Measurements from ENCODE around the gene MORC3.

DNA sequence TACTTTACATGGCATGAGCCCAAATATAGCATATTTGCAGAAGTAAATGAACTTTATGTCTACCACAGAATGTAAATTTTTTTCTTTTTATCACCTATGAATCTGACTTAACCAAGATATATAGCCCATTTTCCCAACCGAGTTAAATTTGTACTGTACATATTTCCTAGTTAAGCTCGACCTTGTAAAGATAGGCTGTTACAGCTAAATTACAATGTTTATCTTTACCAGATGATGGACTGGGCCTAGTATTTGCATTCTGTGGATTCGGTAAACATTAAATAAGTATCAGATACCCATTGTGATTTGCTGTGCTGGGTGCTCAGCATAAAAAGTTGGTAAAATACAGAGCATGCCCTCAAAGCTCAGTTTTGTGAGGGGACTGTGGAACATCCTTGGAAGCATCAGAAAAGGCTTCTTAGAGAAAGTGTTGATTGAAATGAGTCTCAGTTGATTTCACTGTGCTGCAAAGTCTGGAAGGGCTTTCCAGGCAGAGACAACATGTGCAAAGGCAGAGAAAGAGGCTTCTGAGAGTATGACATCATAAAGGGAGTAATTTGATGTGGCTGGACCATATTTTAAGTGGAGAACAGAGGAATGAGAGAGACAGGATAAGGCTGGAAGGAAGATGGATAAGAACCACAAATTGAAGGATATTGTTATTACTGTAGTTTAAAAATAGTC lies 27.4 kb downstream of the MORC3 start:
- no peak for TF ChIP-seq EZH2 (IDR thresholded peaks at IDR 0.05; ENCODE audit: low read depth)
- no peak for TF ChIP-seq CTCF (conservative IDR thresholded peaks at IDR 0.05)
